NCI-H526 (cell line): ENCODE results near the gene TTBK1.

ENCODE experiments used
- DNase-seq, 2 experiments: peaks; one replicate each; lab custom pipeline; 2025; lab: John Stamatoyannopoulos, UW

The TTBK1 gene

GRCh38 chr6:43273707-43274106 is 30.4 kb downstream of the TTBK1 start:
- DNase-seq = no peak

GRCh38 chr6:43274127-43274915 is 31.0 kb downstream of the TTBK1 start:
- DNase-seq = no peak

- peak in 1 of 2 experiments; percentile 42 for DNase-seq
These were observed 31.8 kb downstream of the TTBK1 start for GRCh38 chr6:43274916-43275597.

GRCh38 chr6:43275801-43276576 is 32.7 kb downstream of the TTBK1 start:
- no peak for DNase-seq

- no peak for DNase-seq
These were observed 33.5 kb downstream of the TTBK1 start for GRCh38 chr6:43276577-43277305.

GRCh38 chr6:43277306-43277642 is 34.0 kb downstream of the TTBK1 start:
- no peak for DNase-seq

- no peak for DNase-seq
These were observed 34.6 kb downstream of the TTBK1 start for GRCh38 chr6:43277643-43278523.

GRCh38 chr6:43278524-43279078 is 35.3 kb downstream of the TTBK1 start:
- DNase-seq = no peak

GRCh38 chr6:43280234-43280633 is 37.0 kb downstream of the TTBK1 start:
- no peak for DNase-seq

- DNase-seq = no peak
These were observed 38.8 kb downstream of the TTBK1 start for GRCh38 chr6:43282060-43282459.

GRCh38 chr6:43282636-43283513 is 39.6 kb downstream of the TTBK1 start:
- DNase-seq = no peak

- DNase-seq = no peak
These were observed 40.2 kb downstream of the TTBK1 start for GRCh38 chr6:43283514-43283901.

GRCh38 chr6:43283905-43284304 is 40.6 kb downstream of the TTBK1 start:
- DNase-seq = peak in 1 of 2 experiments; percentile 44

- no peak for DNase-seq
These were observed 41.9 kb downstream of the TTBK1 start for GRCh38 chr6:43284991-43285781.

GRCh38 chr6:43285832-43286231 is 42.6 kb downstream of the TTBK1 start:
- no peak for DNase-seq

GRCh38 chr6:43286456-43286979 is 43.2 kb downstream of the TTBK1 start:
- DNase-seq = no peak

- no peak for DNase-seq
These were observed 43.9 kb downstream of the TTBK1 start for GRCh38 chr6:43286980-43287716.
